CD14-positive monocyte (primary cell): Measurements from ENCODE around the gene BRIP1. TPM values are rescaled to one million over a fixed set of nuclear protein-coding genes. Genes with fewer than 3 reads are reported as not detected.

ENCODE experiments used
- DNase-seq, 3 donors: peaks; one replicate each; pipeline ENCODE4 v3.0.0-alpha.2; 2011 to 2022
- H2AFZ ChIP-seq: 2 replicates; pipeline ENCODE4 v1.6.0; 2012; ENCODE audit warnings: mild to moderate bottlenecking, low read depth, low read length, inconsistent platforms; ENCODE audit not compliant: insufficient read depth, poor library complexity, severe bottlenecking
- H3K27ac ChIP-seq, 2 donors: 1 replicate in 1 of 2; 2 replicates in 1 of 2; pipeline ENCODE4 v1.5.1; 2012 to 2013; ENCODE audit warnings: low read length in 2 of 2, control low read depth in 1 of 2, inconsistent platforms in 1 of 2, low read depth in 1 of 2, mild to moderate bottlenecking in 1 of 2
- H3K27me3 ChIP-seq, 2 donors: one replicate each; pipeline versions ENCODE4 v1.6.0 to v1.6.1; 2011 to 2013; ENCODE audit warnings: low read length in 2 of 2; ENCODE audit not compliant: control insufficient read depth in 2 of 2, insufficient read depth in 2 of 2
- H3K36me3 ChIP-seq, 2 donors: replicated peaks in 1 of 2; 1 replicate in 1 of 2; 2 replicates in 1 of 2; pipeline versions ENCODE4 v1.5.1 to v1.6.1; 2012 to 2013; ENCODE audit warnings: low read length in 2 of 2, control low read depth in 1 of 2, inconsistent platforms in 1 of 2, mild to moderate bottlenecking in 1 of 2; ENCODE audit not compliant: insufficient read depth in 2 of 2, control insufficient read depth in 1 of 2
- H3K4me1 ChIP-seq, 2 donors: 1 replicate in 1 of 2; 2 replicates in 1 of 2; pipeline versions ENCODE4 v1.5.1 to v1.6.1; 2012 to 2013; ENCODE audit warnings: low read length in 2 of 2, control low read depth in 1 of 2, inconsistent platforms in 1 of 2, mild to moderate bottlenecking in 1 of 2, moderate library complexity in 1 of 2; ENCODE audit not compliant: insufficient read depth in 2 of 2, control insufficient read depth in 1 of 2
- H3K4me2 ChIP-seq: replicated peaks from 2 replicates; pipeline ENCODE3; 2012; ENCODE audit warnings: low read length, moderate library complexity, mild to moderate bottlenecking; ENCODE audit not compliant: poor library complexity, severe bottlenecking; ENCODE audit errors: extremely low read depth
- H3K4me3 ChIP-seq, 3 experiments: fragments of 200-600 bp in 1 of 3; sonication (generic) in 1 of 3; replicated peaks in 1 of 3; 1 replicate in 2 of 3; 2 replicates in 1 of 3; pipeline ENCODE4 v1.5.1; 2011 to 2013; ENCODE audit warnings: low read length in 3 of 3, mild to moderate bottlenecking in 3 of 3, control low read depth in 2 of 3, low read depth in 2 of 3, inconsistent platforms in 1 of 3, moderate library complexity in 1 of 3
- H3K79me2 ChIP-seq: 2 replicates; pipeline ENCODE4 v1.6.0; 2012; ENCODE audit warnings: mild to moderate bottlenecking, control low read depth, inconsistent platforms, low read length, moderate library complexity; ENCODE audit not compliant: insufficient read depth
- H3K9ac ChIP-seq: 2 replicates; pipeline ENCODE4 v1.6.0; 2017; ENCODE audit warnings: low read length, mild to moderate bottlenecking; ENCODE audit not compliant: insufficient read depth, poor library complexity, severe bottlenecking
- H3K9me3 ChIP-seq, 2 donors: replicated peaks in 1 of 2; 1 replicate in 1 of 2; 2 replicates in 1 of 2; pipeline versions ENCODE4 v1.5.1 to v1.6.1; 2012 to 2013; ENCODE audit warnings: low read length in 2 of 2, control low read depth in 1 of 2; ENCODE audit not compliant: control insufficient read depth in 1 of 2, insufficient read depth in 1 of 2
- H4K20me1 ChIP-seq: 2 replicates; pipeline ENCODE4 v1.6.0; 2012; ENCODE audit warnings: mild to moderate bottlenecking, low read length, control low read depth, moderate library complexity; ENCODE audit not compliant: insufficient read depth
- H3K27ac Mint-ChIP-seq, 7 donors: one replicate each; pipeline ENCODE4 v1.8.0; 2020; ENCODE audit warnings: mild to moderate bottlenecking in 7 of 7, mixed read lengths in 7 of 7, moderate library complexity in 6 of 7, inconsistent platforms in 2 of 7
- H3K27me3 Mint-ChIP-seq, 3 donors: one replicate each; pipeline ENCODE4 v1.8.0; 2021 to 2022; ENCODE audit warnings: low read depth in 3 of 3, mild to moderate bottlenecking in 3 of 3, mixed read lengths in 3 of 3, moderate library complexity in 3 of 3, inconsistent platforms in 1 of 3
- H3K36me3 Mint-ChIP-seq, 2 donors: one replicate each; pipeline ENCODE4 v1.8.0; 2020; ENCODE audit warnings: mixed read lengths in 2 of 2, inconsistent platforms in 1 of 2, mild to moderate bottlenecking in 1 of 2
- H3K4me1 Mint-ChIP-seq: one replicate; pipeline ENCODE4 v1.8.0; 2020; ENCODE audit warnings: mild to moderate bottlenecking, mixed read lengths
- H3K4me3 Mint-ChIP-seq, 2 donors: one replicate each; pipeline ENCODE4 v1.8.0; 2020; ENCODE audit warnings: mild to moderate bottlenecking in 2 of 2, mixed read lengths in 2 of 2, moderate library complexity in 1 of 2
- H3K9me3 Mint-ChIP-seq, 7 donors: one replicate each; pipeline ENCODE4 v1.8.0; 2020 to 2022; ENCODE audit warnings: mixed read lengths in 7 of 7, mild to moderate bottlenecking in 6 of 7, moderate library complexity in 6 of 7, inconsistent platforms in 2 of 7
- WGBS: methylation state at CpG from one replicate; pipeline ENCODE4 v1.1.5; 2013; ENCODE audit warnings: missing lambda C conversion rate; ENCODE audit not compliant: insufficient coverage; 5-methylcytosine and 5-hydroxymethylcytosine counted together
- intact Hi-C, 2 donors: fragments of 100-400 bp; cut with micrococcal nuclease; formaldehyde crosslinking; loops; one replicate each; pipeline versions ENCODE4 v1.15.0 to v1.15.1; 2023
- polyA plus RNA-seq, 3 donors: library from polyadenylated mRNA; depleted of rRNA in 1 of 3; unstranded in 2 of 3; stranded (reverse) in 1 of 3; fragments of 300-500 nt in 2 of 3; fragments of >200 nt in 1 of 3; fragmentation: Illumina TruSeq in 2 of 3; gene quantifications; 1 replicate in 2 of 3; 2 replicates in 1 of 3; pipeline ENCODE4 v1.2.3, GENCODE V29; 2012 to 2021
- TF ChIP-seq, protein P1 (sequence below): fragments of 200-600 bp; IDR thresholded peaks from one replicate; pipeline ENCODE4 v1.8.0; 2022; ENCODE audit warnings: antibody characterized with exemption, mild to moderate bottlenecking

BRIP1 gene
- polyA plus RNA-seq, 3 donors = 0.11 to 0.12 TPM; not detected in 1

DNA sequence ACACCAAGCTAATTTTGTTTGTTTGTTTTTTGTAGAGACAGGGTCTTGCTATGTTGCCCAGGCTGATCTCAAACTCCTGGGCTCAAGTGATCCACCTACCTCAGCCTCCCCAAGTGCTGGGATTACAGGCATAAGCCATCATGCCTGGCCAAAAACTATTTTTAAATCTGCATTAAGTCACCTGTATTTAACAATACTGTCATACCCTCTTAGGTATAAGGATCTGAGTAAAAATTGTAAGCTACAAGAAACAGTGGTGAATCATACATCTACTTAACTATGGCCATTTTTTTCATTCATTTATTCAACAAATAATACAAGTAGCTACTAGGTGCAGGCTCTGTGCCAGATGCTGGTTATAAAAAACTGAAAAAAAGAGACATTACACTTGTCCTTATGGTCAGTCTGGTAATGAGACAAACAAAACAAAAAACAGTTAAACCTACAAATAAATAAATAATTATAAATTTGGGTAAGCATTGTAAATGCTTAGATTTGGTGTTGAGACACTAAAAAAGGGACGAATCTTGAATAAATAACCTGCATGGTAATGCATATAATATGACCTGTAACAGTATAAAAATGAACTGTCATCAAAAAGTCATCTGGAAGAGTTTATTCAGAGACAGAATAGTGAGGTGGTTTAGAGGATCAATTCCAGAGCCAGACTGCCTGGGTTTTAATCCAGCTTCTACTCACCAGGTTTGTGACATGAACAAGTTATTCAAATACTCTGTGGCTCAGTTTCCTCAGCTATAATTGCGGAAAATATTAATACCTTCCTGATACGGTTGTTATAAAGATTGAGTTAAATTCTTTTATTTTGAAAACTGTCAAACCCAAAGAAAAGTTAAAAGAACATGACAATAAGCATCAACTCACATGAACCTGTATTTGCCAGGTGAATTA, 26.8 kb downstream of the BRIP1 start:
- Mint-ChIP-seq H3K4me1 (no peaks in the 10 kb centered on the region), H3K4me3 (no peak overlapping the region), H3K27me3 (no peaks in the 10 kb centered on the region), H3K36me3 (peaks cover 8 to 12% of the 10 kb centered on the region in 2 donors), H3K27ac (peak overlapping the region in 1 of 7 donors; percentile 35), H3K9me3 (no peaks in the 10 kb centered on the region)
- no peaks in the 10 kb centered on the region for H3K4me1 ChIP-seq
- no peak overlapping the region for H3K4me3 ChIP-seq
- no peaks in the 10 kb centered on the region for H3K79me2 ChIP-seq
- no peak overlapping the region for H3K9ac ChIP-seq
- no peaks in the 10 kb centered on the region for H3K27me3 ChIP-seq
- no peak for DNase-seq
- no peak overlapping the region for H2AFZ ChIP-seq
- no CpG with 5 or more reads among the region's 3 CpGs for WGBS
- intact Hi-C loops = loop anchor here (5.0 kb wide), 2 partner anchors 199 to 424 kb away; no protein-coding TSS in a partner anchor
- TF ChIP-seq, protein P1, sequence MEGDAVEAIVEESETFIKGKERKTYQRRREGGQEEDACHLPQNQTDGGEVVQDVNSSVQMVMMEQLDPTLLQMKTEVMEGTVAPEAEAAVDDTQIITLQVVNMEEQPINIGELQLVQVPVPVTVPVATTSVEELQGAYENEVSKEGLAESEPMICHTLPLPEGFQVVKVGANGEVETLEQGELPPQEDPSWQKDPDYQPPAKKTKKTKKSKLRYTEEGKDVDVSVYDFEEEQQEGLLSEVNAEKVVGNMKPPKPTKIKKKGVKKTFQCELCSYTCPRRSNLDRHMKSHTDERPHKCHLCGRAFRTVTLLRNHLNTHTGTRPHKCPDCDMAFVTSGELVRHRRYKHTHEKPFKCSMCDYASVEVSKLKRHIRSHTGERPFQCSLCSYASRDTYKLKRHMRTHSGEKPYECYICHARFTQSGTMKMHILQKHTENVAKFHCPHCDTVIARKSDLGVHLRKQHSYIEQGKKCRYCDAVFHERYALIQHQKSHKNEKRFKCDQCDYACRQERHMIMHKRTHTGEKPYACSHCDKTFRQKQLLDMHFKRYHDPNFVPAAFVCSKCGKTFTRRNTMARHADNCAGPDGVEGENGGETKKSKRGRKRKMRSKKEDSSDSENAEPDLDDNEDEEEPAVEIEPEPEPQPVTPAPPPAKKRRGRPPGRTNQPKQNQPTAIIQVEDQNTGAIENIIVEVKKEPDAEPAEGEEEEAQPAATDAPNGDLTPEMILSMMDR = no peak
- H3K4me2 ChIP-seq = no peak overlapping the region
- peaks cover 0 to 3% of the 10 kb centered on the region in 2 donors for H3K36me3 ChIP-seq
- H4K20me1 ChIP-seq = no peaks in the 10 kb centered on the region
- no peak overlapping the region for H3K27ac ChIP-seq
- no peaks in the 10 kb centered on the region for H3K9me3 ChIP-seq

- no CpG with 5 or more reads among the region's 1 CpG for WGBS
These were observed 27.7 kb downstream of the BRIP1 start for GRCh38 chr17:61835606-61836005.

More at GRCh38 chr17:61835606-61836005, 27.7 kb downstream of the BRIP1 start:
- Histone ChIP-seq H4K20me1 (no peaks in the 10 kb centered on the region), H3K9ac (no peak overlapping the region), H2AFZ (no peak overlapping the region), H3K27me3 (no peaks in the 10 kb centered on the region), H3K4me1 (no peaks in the 10 kb centered on the region), H3K4me3 (no peak overlapping the region), H3K4me2 (no peak overlapping the region), H3K36me3 (no peaks in the 10 kb centered on the region), H3K27ac (no peak overlapping the region), H3K9me3 (no peaks in the 10 kb centered on the region), H3K79me2 (no peaks in the 10 kb centered on the region)
- Mint-ChIP-seq H3K27me3 (no peaks in the 10 kb centered on the region), H3K4me1 (no peaks in the 10 kb centered on the region), H3K9me3 (no peaks in the 10 kb centered on the region), H3K4me3 (no peak overlapping the region), H3K27ac (no peak overlapping the region), H3K36me3 (peaks cover 1 to 6% of the 10 kb centered on the region in 2 donors)
- TF ChIP-seq, protein P1 = no peak
- intact Hi-C loops = loop anchor here (5.0 kb wide), 2 partner anchors 198 to 423 kb away; no protein-coding TSS in a partner anchor
- DNase-seq = no peak
